ENCODE measurements around the gene PABPN1. TPM values are rescaled to one million over a fixed set of nuclear protein-coding genes. Genes with fewer than 3 reads are reported as not detected.
A peak's percentile ranks its signal among the peaks of the same experiment; 100 is the strongest.

The PABPN1 gene
- total and polyA plus RNA-seq, 2 of the 13 experiments (the other 11 are each of a cell fraction or from before 2014, with no cell fraction given), result 233 to 524 TPM

DNA sequence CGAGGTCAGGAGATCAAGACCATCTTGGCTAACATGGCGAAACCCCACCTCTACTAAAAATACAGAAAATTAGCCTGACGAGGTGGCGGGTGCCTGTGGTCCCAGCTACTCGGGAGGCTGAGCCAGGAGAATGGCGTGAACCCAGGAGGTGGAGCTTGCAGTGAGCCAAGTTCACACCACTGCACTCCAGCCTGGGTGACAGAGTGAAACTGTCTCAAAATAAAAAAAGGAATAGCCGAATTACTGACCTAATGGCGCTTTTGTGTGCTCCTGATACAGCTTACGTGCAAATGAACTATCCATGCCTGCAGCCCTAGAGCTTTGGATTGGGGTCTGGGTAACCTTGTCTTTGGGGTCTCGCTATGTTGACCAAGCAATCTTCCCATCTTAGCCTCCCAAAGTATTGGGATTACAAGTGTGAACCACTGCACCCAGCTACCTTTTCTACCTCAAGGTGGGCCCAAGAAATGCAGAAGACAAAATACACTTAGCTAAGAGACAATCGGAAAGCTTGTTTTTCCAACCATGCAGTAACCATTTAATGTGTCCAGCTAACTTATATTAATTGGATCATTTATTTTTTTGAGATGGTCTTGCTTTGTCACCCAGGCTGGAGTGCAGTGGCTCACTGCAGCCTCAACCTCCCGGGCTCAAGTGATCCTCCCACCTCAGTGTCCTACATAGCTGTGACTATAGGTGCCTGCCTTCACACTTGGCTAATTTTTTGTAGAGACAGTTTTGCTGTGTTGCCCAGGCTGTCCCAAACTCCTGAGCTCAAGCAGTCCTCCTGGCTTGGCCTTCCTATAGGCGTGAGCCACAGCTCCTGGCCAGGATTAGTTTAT is 5.5 kb downstream of the PABPN1 start (continued):
- TF ChIP-seq, protein P1, sequence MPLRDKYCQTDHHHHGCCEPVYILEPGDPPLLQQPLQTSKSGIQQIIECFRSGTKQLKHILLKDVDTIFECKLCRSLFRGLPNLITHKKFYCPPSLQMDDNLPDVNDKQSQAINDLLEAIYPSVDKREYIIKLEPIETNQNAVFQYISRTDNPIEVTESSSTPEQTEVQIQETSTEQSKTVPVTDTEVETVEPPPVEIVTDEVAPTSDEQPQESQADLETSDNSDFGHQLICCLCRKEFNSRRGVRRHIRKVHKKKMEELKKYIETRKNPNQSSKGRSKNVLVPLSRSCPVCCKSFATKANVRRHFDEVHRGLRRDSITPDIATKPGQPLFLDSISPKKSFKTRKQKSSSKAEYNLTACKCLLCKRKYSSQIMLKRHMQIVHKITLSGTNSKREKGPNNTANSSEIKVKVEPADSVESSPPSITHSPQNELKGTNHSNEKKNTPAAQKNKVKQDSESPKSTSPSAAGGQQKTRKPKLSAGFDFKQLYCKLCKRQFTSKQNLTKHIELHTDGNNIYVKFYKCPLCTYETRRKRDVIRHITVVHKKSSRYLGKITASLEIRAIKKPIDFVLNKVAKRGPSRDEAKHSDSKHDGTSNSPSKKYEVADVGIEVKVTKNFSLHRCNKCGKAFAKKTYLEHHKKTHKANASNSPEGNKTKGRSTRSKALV (CRISPR knock-in tag; IDR thresholded peaks at IDR 0.05), result no peak
- TF ChIP-seq KLF16 (CRISPR knock-in tag; IDR thresholded peaks at IDR 0.05) (no peak; a peak in 1 of 4 replicates), ZSCAN12 (CRISPR knock-in tag; IDR thresholded peaks at IDR 0.05) (no peak), ONECUT2 (CRISPR knock-in tag; IDR thresholded peaks at IDR 0.05) (no peak), ZBTB7A (CRISPR knock-in tag; IDR thresholded peaks at IDR 0.05) (0 out of 2 replicates have a peak, but pooled peaks have one; percentile 45), LCORL (IDR thresholded peaks at IDR 0.05) (no peak), LCORL (CRISPR knock-in tag; IDR thresholded peaks at IDR 0.05) (no peak), ZNF788 (CRISPR knock-in tag; IDR thresholded peaks at IDR 0.05; ENCODE audit: borderline replicate concordance) (no peak), REPIN1 (CRISPR knock-in tag; IDR thresholded peaks at IDR 0.05; ENCODE audit: borderline replicate concordance, low read depth) (0 out of 2 replicates have a peak, but pooled peaks have one; percentile 17), CHD4 (IDR thresholded peaks at IDR 0.05; ENCODE audit: borderline replicate concordance, low read length) (no peak), MEIS1 (CRISPR knock-in tag; IDR thresholded peaks at IDR 0.05; ENCODE audit: borderline replicate concordance) (0 out of 2 replicates have a peak, but pooled peaks have one; percentile 67), ATRX (CRISPR knock-in tag; IDR thresholded peaks at IDR 0.05; ENCODE audit: borderline replicate concordance) (no peak), GTF2F1 (IDR thresholded peaks at IDR 0.05; ENCODE audit: low read length) (no peak), ZFP1 (CRISPR knock-in tag; IDR thresholded peaks at IDR 0.05) (no peak), CBX2 (IDR thresholded peaks at IDR 0.05; ENCODE audit: low read depth, low read length) (no peak), CBX2 (CRISPR knock-in tag; IDR thresholded peaks at IDR 0.05; ENCODE audit: low read depth) (no peak), KDM6A (CRISPR knock-in tag; IDR thresholded peaks at IDR 0.05; ENCODE audit: low read depth) (no peak), RARA (CRISPR knock-in tag; IDR thresholded peaks at IDR 0.05) (peak; percentile 29; the same call in 1 of the 2 replicates), KLF12 (CRISPR knock-in tag; IDR thresholded peaks at IDR 0.05; ENCODE audit: borderline replicate concordance) (0 out of 2 replicates have a peak, but pooled peaks have one; percentile 4), ZNF615 (CRISPR knock-in tag; IDR thresholded peaks at IDR 0.05; ENCODE audit: borderline replicate concordance) (no peak; the same call in 1 of the 2 replicates), ZNF749 (CRISPR knock-in tag; IDR thresholded peaks at IDR 0.05; ENCODE audit: borderline replicate concordance) (no peak), NFIC (IDR thresholded peaks at IDR 0.05; ENCODE audit: low read length) (no peak), PPARG (CRISPR knock-in tag; conservative IDR thresholded peaks at IDR 0.05) (no peak)
- TF ChIP-seq, protein P2, sequence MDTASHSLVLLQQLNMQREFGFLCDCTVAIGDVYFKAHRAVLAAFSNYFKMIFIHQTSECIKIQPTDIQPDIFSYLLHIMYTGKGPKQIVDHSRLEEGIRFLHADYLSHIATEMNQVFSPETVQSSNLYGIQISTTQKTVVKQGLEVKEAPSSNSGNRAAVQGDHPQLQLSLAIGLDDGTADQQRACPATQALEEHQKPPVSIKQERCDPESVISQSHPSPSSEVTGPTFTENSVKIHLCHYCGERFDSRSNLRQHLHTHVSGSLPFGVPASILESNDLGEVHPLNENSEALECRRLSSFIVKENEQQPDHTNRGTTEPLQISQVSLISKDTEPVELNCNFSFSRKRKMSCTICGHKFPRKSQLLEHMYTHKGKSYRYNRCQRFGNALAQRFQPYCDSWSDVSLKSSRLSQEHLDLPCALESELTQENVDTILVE (CRISPR knock-in tag; IDR thresholded peaks at IDR 0.05), result 0 out of 2 replicates have a peak, but pooled peaks have one; percentile 29
- TF ChIP-seq, protein P3, sequence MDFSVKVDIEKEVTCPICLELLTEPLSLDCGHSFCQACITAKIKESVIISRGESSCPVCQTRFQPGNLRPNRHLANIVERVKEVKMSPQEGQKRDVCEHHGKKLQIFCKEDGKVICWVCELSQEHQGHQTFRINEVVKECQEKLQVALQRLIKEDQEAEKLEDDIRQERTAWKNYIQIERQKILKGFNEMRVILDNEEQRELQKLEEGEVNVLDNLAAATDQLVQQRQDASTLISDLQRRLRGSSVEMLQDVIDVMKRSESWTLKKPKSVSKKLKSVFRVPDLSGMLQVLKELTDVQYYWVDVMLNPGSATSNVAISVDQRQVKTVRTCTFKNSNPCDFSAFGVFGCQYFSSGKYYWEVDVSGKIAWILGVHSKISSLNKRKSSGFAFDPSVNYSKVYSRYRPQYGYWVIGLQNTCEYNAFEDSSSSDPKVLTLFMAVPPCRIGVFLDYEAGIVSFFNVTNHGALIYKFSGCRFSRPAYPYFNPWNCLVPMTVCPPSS (IDR thresholded peaks at IDR 0.05), result no peak
- TF ChIP-seq, protein P4, sequence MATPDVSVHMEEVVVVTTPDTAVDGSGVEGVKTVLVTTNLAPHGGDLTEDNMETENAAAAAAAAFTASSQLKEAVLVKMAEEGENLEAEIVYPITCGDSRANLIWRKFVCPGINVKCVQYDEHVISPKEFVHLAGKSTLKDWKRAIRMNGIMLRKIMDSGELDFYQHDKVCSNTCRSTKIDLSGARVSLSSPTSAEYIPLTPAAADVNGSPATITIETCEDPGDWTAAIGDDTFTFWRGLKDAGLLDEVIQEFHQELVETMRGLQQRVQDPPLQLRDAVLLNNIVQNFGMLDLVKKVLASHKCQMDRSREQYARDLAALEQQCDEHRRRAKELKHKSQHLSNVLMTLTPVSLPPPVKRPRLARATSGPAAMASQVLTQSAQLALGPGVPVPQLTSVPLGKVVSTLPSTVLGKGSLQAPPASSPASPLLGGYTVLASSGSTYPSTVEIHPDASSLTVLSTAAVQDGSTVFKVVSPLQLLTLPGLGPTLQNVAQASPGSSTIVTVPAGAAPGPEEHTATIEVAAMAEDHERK (CRISPR knock-in tag; IDR thresholded peaks at IDR 0.05; ENCODE audit: low read depth), result no peak
